Activated effector memory CD4-positive, alpha-beta T cell treated with Interleukin-2 at 50 U/mL for 16 hours (primary cell): ENCODE measurements around the gene NUAK1.
"Not testable (repeated sequence)": the region's sequence is repeated elsewhere in the genome, so short reads cannot be mapped to it uniquely, and the experiment has no call there.

Experiments used
- DNase-seq: peaks from one replicate; pipeline ENCODE4 v3.0.0-alpha.2; 2020

Gene NUAK1

GRCh38 chr12:106027911-106028310 lies 110.8 kb downstream of the NUAK1 start:
- no peak for DNase-seq

- no peak for DNase-seq
Measured at GRCh38 chr12:106027286-106027685, 111.5 kb downstream of the NUAK1 start.

- DNase-seq = no peak
Measured at GRCh38 chr12:106025129-106025528, 113.6 kb downstream of the NUAK1 start.

- DNase-seq = no peak
Measured at GRCh38 chr12:106023039-106023438, 115.7 kb downstream of the NUAK1 start.

- DNase-seq = no peak
Measured at GRCh38 chr12:106022568-106023012, 116.2 kb downstream of the NUAK1 start.

- DNase-seq = no peak
Measured at GRCh38 chr12:106021516-106021915, 117.2 kb downstream of the NUAK1 start.

- no peak for DNase-seq
Measured at GRCh38 chr12:106020736-106021135, 118.0 kb downstream of the NUAK1 start.

- no peak for DNase-seq
Measured at GRCh38 chr12:106019144-106019543, 119.6 kb downstream of the NUAK1 start.

GRCh38 chr12:106018286-106018685 lies 120.5 kb downstream of the NUAK1 start:
- DNase-seq = no peak

- DNase-seq = not testable (repeated sequence)
Measured at GRCh38 chr12:106016601-106017278, 122.0 kb downstream of the NUAK1 start.

- DNase-seq = no peak
Measured at GRCh38 chr12:106015646-106016045, 123.1 kb downstream of the NUAK1 start.

- no peak for DNase-seq
Measured at GRCh38 chr12:106013941-106014340, 124.8 kb downstream of the NUAK1 start.
